ENCODE data around the gene SPAG16.

DNA sequence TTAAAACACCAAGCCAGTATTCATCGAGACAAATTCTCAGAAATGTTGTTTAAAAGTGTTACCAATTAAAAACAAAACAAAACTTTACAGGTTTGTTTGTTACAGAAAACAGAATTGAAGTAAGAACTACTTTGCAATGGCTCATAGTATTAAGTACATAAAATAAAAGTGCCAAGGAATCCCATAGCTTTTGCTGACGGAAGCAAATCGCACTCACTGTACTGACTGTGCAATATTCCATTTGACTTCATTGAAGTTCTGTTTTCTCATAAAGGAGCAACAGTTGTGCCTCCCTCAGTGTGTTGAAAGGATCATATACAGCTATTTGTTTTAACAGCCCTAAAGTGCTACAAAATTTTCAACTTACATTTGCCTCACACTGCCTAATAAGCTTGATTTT, 507.8 kb downstream of the SPAG16 start:
- TF ChIP-seq, protein P1, sequence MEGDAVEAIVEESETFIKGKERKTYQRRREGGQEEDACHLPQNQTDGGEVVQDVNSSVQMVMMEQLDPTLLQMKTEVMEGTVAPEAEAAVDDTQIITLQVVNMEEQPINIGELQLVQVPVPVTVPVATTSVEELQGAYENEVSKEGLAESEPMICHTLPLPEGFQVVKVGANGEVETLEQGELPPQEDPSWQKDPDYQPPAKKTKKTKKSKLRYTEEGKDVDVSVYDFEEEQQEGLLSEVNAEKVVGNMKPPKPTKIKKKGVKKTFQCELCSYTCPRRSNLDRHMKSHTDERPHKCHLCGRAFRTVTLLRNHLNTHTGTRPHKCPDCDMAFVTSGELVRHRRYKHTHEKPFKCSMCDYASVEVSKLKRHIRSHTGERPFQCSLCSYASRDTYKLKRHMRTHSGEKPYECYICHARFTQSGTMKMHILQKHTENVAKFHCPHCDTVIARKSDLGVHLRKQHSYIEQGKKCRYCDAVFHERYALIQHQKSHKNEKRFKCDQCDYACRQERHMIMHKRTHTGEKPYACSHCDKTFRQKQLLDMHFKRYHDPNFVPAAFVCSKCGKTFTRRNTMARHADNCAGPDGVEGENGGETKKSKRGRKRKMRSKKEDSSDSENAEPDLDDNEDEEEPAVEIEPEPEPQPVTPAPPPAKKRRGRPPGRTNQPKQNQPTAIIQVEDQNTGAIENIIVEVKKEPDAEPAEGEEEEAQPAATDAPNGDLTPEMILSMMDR (IDR thresholded peaks at IDR 0.05; ENCODE audit: insufficient read depth, low read length) = no peak
- TF ChIP-seq POLR2AphosphoS5 (IDR thresholded peaks at IDR 0.05; ENCODE audit: low read depth) (no peak), GABPA (IDR thresholded peaks at IDR 0.05; ENCODE audit: low read depth) (no peak), SPI1 (IDR thresholded peaks at IDR 0.05; ENCODE audit: borderline replicate concordance, low read depth) (no peak)
- TF ChIP-seq, protein P2, sequence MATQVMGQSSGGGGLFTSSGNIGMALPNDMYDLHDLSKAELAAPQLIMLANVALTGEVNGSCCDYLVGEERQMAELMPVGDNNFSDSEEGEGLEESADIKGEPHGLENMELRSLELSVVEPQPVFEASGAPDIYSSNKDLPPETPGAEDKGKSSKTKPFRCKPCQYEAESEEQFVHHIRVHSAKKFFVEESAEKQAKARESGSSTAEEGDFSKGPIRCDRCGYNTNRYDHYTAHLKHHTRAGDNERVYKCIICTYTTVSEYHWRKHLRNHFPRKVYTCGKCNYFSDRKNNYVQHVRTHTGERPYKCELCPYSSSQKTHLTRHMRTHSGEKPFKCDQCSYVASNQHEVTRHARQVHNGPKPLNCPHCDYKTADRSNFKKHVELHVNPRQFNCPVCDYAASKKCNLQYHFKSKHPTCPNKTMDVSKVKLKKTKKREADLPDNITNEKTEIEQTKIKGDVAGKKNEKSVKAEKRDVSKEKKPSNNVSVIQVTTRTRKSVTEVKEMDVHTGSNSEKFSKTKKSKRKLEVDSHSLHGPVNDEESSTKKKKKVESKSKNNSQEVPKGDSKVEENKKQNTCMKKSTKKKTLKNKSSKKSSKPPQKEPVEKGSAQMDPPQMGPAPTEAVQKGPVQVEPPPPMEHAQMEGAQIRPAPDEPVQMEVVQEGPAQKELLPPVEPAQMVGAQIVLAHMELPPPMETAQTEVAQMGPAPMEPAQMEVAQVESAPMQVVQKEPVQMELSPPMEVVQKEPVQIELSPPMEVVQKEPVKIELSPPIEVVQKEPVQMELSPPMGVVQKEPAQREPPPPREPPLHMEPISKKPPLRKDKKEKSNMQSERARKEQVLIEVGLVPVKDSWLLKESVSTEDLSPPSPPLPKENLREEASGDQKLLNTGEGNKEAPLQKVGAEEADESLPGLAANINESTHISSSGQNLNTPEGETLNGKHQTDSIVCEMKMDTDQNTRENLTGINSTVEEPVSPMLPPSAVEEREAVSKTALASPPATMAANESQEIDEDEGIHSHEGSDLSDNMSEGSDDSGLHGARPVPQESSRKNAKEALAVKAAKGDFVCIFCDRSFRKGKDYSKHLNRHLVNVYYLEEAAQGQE (IDR thresholded peaks at IDR 0.05; ENCODE audit: insufficient replicate concordance, low read depth) = no peak

Measured in HL-60 (cell line).